Hematopoietic multipotent progenitor cell treated with erythropoietin and hydrocortisone succinate and interleukin-3 and kit ligand, for 4 days (in vitro differentiated cells): ENCODE data around the gene GALT.
A peak's percentile ranks its signal among the peaks of the same experiment; 100 is the strongest.

Source experiments
- DNase-seq: peaks from one replicate; pipeline ENCODE4 v3.0.0-alpha.2; 2015

GALT gene

GRCh38 chr9:34646211-34647083 lies at the start of gene GALT:
Gene GALT (plus strand): TSS chr9:34646675. CDS start chr9:34646705, 30 bp downstream.
- DNase-seq: peak; percentile 96

DNA sequence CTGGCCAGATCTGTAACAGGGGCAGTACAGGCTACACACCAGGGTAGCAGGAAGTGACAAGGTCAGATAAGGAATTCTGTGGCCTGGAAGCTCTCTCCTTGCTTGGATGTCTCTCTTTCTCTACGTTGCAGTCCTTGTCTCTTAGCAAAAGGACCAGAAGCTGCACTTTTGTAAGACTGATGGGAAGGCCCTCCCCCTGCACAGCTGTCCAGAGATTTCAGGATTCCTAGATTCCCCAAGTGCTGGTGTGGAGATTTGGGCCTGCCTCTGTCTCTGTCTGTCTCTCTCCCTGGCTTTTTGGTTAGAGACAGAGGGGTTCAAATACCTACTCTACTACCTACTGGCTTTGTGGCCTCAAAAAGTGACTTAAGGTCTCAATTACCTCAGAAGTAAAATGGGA lies 46.9 kb upstream of the GALT start:
- no peak for DNase-seq

GRCh38 chr9:34600908-34601307 lies 45.6 kb upstream of the GALT start:
- no peak for DNase-seq

GRCh38 chr9:34601937-34602573 lies 44.4 kb upstream of the GALT start:
- DNase-seq: no peak

- DNase-seq: peak; percentile 87
Observed at GRCh38 chr9:34603610-34604231, 42.8 kb upstream of the GALT start.

- no peak for DNase-seq
Observed at GRCh38 chr9:34606190-34606589, 40.3 kb upstream of the GALT start.

DNA sequence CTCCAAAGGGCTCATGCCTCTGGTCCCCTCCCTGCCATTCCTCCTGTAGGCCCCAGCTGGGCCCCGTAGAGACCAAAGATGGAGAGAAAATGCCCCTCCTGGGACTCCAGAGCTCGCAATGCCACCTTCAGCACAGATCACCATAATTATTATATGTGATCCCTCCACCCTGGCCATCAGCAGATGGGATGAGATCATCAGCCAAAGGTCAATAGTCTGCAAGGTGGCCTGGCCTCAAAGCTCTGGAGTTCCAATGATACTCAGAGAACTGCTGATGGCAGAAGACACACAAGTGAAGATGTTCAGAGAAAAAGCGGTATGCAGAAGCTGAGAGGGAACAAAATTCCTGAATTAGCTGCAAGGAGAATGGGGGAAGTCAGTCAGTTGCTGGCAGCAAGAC lies 39.6 kb upstream of the GALT start:
- DNase-seq: no peak

DNA sequence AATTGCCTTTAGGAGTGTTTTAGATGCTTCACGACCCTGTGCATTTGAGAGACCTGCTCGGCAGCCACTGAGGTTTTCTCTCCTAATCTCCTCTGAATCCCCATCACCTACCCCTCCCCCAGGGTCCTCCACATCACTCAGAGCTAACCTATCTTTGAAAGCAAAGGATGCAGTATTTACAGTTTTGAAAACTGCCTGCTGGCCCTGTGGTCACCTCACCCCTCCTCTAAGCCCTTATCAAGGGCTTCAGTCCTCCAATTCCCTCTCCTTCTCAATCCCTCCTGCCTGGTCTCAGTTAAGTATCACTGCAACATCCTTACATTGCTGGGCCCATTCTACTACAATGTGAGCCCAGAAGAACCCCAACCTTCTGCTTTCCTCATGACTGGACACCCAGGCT lies 39.1 kb upstream of the GALT start:
- no peak for DNase-seq

- peak; percentile 63 for DNase-seq
Observed at GRCh38 chr9:34610434-34611206, 35.9 kb upstream of the GALT start.

DNA sequence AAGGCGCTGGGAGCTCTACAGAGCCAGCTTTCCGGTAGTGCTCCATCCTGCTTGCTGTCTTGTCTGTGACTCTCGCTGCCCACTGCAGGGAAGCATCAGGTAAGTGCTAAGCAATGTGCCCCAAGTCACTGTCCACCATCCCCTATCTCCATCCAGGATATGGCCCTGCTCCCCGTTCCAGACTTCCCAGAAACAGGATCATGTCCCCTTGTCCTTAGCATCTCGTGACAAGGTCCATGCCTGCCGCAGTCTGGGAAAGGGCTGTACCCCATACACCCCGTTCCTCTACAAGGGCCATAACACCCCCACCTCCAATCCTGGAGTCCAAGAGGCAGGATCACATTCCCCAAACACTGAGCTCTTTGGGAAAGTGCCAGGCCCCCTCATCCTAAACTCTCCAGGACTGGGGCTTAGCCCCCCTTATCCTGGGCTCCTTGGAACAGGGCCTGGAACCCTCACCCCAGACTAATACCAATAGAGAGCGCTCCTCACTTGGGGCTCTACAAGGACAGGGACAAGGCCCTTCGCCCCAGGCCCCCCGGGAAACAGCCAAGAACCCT lies 35.1 kb upstream of the GALT start:
- no peak for DNase-seq

DNA sequence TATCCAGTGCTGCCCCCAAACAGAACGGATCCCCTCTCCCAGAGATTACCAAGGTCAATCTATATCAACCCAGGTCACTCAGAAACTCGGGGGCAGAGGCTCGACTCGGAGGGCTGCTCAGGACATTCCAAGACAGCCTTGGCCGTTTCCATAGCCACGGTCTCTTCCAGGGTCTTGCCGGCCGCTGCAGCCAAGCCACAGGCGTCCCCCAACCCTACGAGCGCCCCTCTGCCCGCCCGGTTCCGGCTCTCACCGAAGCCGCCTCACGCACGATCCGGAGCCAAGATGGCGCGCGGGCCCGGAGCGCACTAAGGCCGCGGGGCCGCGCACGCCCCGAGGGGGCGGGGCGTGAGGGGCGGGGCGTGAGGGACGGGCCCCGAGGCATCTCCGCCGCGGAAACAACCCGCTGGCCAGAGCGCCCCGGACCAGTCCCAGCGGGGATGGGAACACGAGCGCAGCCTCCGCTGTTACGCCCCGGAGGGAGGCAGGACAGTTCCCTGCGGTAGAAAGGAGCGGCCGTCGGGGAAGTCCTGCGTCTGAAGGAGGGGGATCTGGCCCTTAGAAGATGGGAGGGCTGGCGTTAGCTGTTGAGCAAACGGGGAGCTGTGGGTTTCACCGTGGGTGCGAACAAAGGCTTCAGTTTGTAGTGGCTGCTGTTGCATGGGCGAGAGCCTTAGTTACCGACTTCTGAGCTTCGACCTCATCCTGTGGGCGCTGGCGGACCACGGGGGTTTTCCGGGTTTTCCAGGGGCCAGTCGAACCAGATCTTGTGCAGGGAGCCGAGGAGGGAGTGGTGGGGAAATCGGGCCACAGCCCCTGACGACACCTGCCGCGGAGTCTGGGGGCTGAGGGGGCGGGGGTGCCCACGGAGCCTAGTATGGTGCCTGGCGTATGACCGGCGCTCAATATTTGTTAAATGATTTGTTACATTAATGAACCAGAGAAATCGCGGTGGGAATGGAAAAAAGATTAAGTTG lies 34.4 kb upstream of the GALT start, which contains the start of gene RPP25L:
Gene RPP25L (minus strand): TSS at position 287 of the 977 bp plus-strand sequence. CDS start 801 bp downstream, outside the sequence.
- DNase-seq: peak; percentile 93

DNA sequence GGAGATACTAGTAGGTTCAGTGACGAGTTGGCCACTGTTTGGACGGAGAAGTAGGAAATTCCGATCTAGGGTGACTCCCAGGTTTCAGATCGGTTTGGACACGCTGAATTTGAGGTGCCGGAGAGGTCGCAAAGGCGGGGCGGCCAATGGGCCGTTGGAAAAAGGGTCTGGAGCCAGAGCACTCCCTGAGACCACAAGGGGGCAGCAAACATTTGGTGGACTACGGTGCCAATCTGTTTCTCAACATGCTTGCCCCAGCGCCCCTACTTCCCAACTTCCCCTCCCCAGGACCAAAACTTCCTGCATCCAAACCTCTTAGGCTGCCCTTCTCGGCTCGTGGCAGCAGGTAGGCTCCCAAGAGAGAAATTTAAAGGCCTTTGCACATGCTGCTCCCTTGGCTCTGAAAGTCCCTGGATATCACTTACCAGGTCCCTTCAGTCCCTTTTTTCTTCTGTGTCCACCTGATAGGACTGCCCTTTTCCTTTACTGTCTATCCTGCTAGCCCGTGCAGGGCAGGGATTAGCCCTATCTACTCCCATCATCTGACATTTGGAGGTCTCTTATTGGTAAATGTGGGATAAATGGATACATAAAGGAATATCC lies 33.6 kb upstream of the GALT start:
- DNase-seq: peak; percentile 94

DNA sequence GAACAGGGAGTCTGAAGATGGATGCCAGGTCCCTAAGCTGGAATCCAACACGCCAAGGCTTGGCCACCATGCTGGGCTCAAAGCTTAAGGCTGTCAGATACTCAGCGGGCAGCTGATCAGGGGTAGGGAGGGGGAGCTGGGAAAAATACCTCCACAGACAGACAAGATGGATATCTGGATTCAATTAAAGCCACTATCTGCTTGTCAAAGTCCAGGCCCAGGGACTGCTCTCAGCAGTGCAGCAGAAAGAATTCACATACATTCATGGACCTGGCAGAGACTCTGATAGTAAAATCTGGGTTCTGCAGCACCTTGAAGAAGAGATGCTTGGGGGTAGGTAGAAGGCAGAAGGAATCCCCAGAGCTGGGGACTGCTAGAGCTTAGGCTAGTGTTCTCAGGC lies 31.3 kb upstream of the GALT start:
- DNase-seq: no peak

DNA sequence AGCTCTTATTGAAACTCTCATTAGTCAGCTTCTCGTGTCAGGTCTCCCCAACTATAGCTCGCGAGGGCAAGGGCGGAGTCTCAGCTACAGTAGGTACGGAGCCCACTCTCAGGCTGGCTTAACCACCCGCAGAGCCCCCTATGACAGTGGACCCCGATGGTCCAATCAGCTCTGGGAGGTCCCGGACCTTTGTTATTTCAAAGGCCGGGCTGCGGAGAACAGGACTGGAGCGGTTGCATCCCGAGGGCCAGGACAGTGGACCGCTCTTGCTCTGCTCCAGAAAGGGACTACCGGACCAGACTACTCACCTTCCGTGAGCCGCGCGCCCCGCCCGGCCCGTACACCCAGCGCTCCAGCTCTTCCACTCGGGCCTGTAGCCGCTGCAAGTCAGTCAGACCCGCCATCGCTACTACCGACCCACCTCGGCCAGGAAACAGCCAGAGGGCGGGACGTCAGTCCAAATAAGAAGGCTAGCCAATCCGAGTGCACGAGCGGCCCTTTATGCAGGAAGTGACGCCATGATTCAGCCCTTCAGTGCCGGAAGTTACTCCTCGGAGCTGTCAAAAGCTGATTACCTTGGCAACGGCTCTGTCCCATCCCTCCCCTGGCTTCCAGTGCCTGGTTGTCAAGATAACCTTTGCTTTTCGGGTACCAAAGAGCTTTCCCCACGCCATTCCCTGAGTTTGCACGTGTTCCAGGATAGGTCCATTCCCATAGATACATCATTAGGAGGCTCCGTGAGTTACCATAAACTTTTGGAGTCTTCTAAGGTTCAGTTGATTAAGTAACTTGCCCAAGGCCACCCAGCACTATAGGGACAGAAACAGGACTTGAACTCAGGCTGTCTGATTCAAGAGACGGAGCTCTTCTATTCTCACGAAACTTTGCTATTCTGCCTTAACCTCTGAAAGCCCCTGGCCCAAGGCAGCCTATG lies 26.1 kb upstream of the GALT start, which contains the start of gene DCTN3:
Gene DCTN3 (minus strand): TSS at position 435 of the 934 bp plus-strand sequence. CDS start 31 bp downstream, at position 404.
- peak; percentile 99 for DNase-seq

- no peak for DNase-seq
Observed at GRCh38 chr9:34623374-34624235, 22.9 kb upstream of the GALT start.

DNA sequence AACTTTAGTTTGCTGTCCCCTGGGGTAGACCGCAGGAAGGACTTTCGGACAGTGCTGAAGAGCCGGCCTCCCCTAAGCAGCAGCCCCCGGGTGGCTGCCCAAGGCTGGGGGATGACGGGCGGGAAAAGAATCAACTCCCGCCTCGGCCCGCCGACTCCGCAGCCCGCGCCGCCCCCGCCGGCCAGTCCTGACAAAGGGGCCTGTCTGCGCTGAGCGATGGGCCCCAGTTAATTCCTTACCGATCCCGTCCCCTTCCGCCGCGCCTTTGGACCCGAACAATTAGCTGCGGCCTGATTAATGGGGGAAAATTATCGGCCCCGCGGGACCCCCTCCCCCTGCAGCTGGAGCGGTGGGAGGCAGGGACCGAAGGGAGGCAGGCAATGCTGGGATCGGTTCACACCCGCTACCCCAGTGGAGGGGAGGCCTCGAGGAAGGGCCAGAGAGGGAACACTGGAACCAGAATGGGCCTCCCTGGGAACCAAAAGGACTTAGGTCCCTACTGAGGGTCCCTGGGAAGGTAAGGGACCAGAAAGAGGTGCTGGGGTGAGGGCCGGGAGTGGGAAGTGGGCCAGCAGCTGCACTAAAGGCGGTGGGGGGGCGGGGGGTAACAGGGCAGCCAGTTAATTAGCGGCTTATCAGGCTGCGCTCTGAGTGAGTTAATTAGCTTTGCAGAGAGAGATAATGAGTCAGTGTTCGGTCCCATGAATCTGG lies 21.8 kb upstream of the GALT start:
- DNase-seq: no peak

DNA sequence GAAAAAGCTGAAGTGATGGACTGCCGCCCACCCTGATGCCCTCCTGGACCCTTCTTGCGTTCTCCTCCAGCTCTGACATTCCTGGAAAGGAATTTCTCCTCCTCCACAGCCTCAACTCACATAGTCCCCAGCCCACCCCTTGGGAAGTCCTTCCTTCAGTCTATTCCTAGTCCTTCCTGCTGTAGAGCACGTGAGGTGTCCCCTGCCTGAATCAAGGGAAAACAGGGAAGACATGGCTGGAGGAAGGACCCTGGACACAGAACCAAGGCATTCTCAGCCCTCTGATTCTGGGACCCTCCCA lies 21.3 kb upstream of the GALT start:
- no peak for DNase-seq
